CD4-positive, alpha-beta T cell treated with Interferon alpha-2 for 1 hour (primary cell): ENCODE results near the gene LYZL1.
"Not testable (repeated sequence)": the region's sequence is repeated elsewhere in the genome, so short reads cannot be mapped to it uniquely, and the experiment has no call there.

ENCODE experiments used
- DNase-seq, 2 donors: peaks; one replicate each; pipeline ENCODE4 v3.0.0-alpha.2; 2020 to 2022

LYZL1 gene

DNA sequence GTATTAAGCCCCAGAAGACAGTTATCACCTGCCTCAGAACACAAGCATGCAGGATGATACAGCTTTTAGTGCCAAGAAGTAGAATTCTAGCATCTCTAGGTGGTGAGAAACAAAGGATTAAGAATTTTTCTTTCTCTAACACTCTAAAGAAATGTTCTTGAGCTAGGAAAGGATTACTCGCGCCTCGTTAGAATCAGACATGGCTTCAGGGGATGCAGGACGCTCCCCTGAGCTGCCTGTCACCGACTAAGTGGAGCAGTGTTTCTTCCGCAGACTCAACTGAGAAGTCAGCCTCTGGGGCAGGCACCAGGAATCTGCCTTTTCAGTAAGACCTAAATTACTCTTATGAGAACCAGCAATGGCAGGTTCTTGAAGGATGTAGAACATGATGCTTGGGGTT is at the start of gene LYZL1:
LYZL1 (plus strand) TSS at position 165 of the 400 bp plus-strand sequence. CDS start 2,798 bp downstream, outside the sequence.
- DNase-seq, result not testable (repeated sequence)

DNA sequence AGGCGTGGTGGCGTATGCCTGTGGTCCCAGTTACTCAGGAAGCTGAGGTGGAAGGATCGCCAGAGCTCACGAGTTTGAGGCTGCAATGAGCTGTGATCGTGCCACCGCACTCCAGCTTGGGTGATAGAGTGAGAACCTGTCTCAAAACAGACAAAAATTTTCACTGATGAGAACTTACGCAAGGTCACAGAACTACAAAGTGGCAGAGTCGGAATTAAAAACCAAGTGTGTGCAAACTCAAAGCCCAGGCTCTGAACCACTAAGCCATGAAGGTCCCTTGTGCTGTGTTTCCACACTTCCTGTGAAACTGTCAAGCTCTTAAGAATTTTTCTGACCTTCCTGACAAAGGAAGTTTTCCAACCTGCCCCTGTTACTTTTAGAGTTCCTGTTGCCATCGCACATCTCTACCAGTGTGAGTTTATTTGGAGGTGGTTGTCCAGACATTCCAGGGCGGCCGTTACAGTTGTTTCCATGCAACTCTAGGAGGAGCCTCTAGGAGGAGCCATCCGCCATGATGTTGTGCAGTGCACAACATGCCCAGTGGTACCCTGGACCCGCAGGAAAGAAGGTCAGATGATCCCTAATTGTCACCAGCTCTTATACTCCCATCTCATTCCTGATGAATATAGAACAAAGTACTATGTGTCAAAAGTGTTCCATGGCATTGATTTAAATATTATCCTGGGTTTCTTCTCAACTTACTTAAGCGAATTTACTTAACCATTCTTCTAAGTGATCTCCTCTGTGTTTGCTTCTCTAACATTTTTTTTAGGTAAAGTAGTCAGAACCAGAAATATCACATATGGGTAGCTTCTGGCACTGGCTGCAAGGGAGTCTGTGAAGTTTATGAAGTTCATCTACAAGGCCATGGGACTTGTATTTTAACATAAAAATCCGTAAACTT is 49.0 kb upstream of the LYZL1 start:
- DNase-seq, result no peak

DNA sequence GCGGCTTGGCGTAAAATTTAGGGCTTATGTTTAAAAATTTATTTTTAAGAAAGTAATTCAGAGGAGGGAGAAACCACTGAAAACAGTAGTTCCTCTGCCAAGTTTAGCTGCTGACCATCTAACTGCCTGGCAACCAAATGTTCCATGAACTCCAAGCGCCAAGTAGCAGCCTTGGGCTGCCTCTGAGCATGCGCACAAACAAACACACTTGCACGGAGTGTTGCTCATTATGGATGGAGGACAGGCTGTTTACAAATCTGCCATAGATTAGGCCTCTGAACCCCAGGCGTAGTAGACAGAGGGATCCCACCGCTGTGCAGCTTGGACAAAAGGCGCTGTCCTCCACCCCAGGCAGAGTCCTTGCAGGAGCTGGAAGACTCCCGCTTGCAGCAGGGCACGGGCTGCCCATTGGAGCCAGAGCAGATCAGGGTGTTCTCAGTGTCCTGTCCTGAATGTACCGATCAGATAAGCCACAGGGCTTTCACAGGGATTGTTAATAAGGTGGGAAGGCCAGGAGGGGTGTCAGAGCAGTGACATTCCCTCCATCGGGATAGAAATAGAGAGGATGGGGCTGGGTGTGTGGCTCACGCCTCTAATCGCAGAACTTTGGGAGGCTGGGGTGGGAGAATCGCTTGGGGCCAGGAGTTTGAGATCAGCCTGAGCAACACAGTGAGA is 47.7 kb upstream of the LYZL1 start:
- no peak for DNase-seq

DNA sequence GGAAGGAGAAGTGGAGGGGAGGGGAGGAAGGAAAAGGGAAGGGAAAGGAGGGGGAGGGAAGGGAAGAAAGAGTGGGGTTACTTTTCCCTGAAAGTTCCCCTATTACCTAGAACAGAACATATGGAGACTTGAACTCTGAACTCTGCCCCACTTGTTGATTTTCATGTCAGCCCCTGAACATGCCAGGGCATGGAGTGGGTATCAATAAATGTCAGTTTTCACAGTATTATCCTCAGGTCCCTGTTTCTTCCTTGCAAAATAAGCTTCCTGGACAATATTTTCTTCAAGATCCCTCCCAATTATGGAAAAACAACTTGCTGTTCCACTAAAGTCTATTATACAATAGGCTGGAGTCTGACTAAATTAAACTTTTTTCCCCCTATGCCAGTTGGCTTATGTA is 46.9 kb upstream of the LYZL1 start:
- no peak for DNase-seq

DNA sequence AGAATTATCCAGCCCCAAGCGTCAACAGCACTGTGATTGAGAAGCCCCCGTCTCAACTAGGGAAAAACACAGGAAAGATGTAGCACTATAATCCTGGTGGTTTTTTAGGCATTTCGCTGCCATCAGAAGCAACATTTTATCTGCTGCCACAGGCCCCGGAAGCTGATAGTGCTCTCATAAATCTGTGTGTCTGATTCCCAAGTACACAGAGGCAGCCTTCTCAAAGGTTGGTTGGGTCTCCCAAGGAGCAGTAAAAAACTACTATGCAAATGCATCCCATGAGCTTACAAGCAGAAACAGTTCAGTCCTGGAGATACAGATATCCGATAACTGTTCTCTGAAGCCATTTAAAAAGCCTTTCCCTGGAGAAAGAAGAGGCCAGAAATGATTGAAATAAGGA is 45.8 kb upstream of the LYZL1 start:
- DNase-seq, result no peak

DNA sequence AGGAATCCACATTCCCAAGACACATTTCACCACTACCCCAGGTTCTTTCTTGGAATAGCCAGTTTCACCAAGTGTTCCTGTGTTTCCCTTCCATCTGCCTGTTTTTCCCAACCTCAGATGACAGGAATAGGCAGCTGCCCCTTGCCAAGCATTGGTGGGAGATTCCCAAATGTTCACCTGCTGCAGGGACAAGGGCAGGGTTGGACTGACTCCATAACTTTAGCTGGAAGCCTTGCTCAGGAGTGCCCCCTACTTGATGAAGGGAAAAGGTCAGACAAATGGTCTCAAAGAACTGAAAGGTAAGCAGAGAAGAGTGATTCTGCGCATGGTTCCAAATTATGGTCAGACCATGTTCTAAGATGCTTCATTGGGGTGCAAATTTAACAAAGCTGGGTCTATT is 45.1 kb upstream of the LYZL1 start:
- DNase-seq, result no peak

DNA sequence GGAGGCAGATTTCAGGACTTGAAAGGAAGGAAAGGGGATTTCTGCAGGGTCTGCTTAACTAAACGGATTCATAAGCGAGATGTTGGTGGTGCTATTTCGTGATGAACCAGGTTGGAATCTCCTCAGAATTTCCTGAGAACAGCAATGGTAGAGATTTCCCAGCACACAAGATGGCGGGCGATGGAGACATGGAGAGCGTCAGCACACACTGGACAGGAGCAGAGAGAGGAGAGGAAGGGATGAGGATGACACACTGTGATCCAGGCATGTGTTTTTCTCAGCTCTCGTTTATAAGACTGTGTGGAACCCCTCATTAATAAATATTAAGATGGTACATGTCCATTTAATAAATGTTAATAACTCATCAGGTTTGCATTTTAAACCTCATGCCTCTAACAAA is 43.9 kb upstream of the LYZL1 start:
- DNase-seq, result no peak

DNA sequence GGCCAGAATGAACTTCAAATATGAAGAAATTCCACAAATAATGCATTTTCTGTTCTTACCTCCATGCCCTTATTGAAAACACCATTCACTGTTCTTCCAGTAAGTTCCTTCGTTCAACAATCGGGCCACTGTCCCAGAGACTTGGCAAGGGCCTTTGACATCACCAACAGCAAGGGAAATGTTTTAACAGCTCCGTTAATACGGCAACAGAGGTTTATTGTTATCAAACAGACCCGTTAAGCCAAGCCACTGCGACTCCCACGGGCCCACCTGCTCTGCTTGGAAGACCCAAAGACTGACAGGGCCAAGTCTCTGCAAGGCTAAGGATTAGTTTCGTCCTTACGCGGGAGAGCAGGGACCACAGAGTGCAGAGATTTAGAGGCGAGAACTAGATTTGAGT is 43.4 kb upstream of the LYZL1 start:
- DNase-seq, result no peak

DNA sequence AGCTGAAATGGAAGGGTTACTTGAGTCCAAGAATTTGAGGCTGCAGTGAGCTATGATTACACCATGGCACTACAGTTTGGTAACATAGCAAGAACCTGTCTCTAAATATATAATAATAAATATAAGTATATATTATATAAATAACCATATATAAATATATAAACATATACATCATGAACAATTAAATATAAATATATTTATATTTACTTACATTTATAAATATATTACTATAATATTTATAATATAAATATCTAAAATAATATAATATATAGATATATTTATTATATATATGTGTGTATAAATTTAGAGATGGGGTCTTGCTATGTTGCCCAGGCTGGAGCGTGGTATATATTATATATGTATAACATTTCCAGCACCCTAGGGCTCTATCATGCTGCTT is 42.4 kb upstream of the LYZL1 start:
- DNase-seq, result no peak

DNA sequence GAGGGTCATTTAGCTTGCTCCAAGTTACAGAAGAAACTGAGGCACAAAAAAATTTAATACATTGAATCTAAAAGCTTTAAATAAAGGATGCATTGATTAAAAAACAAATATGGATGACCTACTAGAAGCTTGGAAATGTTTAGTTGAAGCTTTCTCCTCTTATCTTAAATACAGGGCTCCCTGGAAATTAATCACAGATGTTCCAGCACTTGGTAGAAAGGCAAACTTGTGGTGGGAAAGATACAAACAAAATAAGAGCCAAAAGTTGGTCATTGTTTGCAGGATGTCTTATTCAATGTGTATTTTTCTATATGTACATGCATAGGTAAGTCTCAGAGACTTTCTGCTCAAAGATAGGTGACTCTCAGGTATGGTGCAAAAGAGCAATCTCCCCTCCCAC is 40.7 kb upstream of the LYZL1 start:
- no peak for DNase-seq

DNA sequence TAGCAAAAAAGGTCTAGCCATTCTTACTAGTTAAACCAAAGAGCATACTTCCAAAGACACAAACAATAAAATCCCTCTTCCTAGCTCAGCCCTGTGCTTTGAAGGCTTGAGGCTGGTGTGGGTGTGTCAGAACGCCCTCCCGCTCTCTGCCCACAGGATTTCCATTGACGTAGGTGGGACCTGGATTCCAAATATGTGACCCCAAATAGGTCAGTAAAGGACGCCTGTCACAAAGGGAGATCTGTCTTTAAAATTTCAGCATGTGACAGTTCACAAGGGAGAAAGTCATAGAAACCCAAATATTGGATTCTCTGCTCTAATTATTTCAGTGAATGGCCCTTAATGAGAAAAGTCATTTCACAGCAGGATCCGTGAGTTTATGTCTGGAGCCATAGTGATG is 39.9 kb upstream of the LYZL1 start:
- DNase-seq, result no peak

DNA sequence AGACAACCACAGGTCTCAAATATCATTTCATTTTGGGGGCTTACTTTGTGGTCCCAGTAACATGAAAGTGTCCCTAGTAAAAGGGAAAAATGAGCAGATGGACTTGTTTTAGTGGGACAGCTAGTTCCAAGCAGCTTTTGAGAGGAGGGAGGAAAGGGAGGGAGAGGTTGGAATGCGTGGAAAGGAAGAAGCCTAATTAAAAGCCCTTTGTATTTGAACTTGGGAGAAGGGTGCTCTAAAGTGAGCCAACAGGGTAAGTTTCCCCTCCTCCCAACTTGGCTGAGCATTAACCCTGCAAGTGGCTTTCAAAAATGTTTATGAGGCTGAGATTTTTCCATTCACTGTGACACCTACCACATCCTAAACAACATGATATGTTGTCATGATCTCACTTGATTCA is 38.8 kb upstream of the LYZL1 start:
- DNase-seq, result no peak

DNA sequence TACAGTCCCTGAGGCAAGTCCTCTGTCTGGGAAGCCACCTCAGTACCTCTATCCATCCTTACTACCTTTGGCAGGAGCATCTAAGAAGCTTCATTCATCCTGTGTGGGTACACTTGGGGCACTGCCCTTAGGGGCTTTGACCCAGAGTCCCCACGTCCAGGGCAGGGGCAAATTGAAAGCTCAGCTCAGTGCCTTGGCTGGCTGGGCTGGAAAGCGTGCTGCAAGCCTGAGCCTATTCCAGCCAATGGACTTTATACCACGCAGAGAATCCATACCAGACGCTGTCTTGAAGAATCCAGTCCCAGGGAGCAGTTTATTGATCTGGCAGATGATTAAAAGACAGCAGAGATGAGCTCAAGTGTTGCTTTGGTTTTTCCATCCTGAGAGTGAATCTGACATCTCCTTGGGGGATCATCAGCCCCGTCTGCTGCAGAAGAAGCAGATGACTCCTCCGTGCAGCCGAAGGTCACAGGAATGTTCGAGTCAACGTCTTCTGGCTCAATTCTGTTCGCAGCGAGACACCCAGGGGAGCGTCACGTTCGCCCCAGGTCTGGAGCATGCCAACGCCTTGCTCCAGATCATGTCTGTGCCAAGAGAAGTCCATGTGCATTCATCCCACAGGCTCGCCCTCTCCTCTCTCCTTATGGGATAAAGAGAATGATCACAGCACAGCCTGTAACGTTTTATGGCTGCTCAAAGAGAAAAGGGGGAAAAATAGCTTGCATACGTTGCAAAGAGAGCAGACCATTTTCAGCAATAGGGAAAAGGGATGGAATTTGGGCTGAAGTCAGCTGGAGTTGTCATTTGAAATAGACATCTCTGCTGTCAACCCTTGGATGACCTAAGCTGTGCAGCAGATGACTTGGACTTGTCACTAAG is 35.8 kb upstream of the LYZL1 start:
- DNase-seq, result no peak

DNA sequence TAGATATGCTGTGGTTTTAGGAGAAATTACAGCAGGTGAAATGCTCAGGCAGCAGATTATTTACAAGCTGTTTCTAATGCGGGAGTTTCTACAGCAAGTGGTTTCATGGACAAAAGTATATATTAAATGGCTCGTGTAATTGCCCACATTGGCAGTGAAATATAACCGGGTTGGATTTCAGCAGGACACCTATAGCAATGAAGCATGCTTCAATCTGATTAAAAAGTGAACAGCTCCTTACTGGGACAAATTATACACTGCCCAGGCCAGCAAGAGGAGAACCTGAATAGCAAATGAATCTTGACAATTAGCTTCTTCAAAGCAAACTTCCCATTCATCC is 35.2 kb upstream of the LYZL1 start:
- no peak for DNase-seq

DNA sequence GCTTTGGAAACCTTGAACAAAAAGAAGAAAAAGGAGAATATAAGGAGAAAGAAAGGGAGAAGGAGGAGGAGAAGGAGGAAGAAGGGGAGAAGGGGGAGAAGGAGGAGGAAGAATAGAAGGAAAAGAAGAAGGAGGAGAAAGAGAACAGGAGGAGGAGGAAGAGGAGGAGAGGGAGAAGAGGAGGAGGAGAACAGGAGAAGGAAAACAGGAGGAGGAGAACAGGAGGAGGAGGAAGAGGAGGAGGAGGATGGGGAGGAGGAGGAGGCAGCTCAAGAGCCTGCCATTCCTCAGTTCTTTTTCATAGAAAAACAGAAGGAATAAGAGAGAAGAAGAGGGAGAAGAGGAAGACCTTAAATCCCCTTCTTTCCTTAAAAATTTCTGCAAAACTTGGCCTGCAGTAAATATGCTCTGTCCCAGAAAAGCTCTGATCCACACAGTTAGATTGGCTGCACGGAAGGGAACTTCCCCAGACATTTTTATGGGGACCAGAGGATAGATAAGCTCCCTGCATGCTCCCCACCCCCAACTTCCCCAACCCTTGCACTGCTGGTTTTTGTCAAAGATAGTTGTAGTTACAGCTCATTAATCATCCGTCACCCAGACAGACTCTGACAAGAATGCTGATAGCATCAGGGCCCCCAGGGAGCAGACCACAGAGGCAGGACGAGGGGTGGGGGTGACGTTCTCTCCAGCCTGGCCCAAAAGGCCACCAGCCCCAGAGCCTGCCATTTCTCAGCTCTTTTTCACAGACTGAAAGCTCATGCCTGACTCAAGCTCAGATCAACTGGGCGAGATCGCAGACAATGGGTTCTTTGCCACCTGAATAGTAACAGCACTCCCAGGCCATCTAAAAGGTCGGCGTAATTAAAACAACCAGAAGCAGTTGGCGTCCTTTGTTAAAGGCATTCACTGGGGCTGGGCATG is 34.5 kb upstream of the LYZL1 start:
- DNase-seq, result no peak

DNA sequence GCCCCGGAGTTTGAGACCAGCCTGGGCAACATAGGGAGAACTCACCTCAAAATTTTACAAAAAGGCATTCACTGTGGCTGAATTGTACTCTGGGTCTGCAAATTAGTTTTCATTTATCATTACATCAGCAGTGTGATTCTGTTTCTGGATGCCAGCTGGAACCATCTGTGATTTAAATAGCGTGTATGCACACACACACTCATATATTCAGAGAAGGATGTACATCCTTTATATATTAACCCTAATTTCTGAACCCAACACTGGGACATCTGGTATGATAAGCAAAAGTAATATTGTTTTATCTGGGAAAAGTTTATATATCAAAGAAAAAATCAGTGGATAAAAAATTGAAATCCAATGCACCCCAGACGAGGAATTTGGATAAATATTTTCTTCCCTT is 33.8 kb upstream of the LYZL1 start:
- no peak for DNase-seq

DNA sequence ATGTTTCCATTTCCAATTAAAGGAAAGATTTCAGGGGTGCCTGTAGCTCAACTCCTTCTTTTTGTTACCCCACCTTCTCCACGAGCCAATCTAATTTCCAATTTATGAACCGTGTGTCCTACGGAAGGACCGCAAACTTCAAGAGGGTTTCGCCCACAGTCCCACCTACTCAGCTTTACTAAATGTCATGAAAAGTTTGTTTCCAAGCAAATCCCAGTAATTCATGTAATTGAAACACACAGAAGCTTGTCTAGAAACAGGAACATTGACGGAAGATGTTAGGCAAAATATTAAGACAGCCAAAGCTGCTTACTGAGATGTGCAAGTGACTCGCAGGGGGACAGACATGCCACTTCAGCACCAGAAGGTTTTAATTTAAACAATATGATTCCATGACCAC is 32.9 kb upstream of the LYZL1 start:
- DNase-seq, result no peak

DNA sequence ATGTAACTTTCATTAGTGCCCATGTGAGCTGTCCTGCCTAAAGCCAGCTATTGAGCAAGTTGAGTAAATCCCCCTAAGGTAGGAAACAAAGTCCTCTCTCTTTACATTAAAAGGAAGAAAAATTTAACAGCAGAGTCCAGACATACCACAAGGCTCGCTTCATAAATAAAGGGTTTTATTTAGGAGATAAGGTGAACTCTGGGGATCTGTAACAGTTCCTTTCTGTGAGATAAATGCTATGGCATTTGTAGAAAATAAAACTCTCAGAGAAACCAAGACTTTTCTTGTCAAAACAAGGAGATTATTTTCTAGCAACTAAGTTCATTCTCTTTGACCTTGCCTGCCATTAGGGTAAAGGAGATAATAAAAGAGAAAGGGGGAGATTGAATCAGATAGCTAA is 32.3 kb upstream of the LYZL1 start:
- DNase-seq, result no peak

DNA sequence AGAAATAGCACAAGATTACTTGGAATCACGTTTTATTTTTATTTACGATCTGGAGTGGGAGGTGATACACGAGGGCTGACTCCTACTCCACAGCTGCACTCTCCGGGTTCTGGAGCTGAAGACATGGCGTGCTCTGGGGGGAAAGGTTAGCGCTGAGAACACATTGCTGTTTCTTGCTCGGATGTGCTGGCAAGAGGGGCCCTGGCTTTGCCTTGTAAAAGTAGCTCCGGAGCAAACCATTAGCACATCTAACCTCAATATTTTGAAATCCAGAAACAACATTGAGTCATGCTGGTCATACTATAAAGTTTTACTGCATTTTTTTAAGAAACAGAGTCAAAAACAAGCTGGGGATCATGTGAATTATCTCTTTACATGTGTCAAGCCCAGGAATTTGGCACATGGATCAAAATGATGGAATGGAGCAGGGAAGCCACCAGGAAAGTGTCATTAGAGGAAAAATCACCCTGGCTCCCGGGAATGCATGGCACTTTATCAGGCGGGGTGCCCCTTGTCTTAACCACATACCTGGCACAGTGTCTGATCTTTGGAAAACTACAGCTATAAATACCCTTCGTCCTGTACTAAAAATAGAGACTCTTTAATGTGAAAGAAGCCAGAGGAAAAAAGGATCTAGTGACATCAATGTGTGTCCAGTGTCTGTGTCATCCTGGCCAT is 31.6 kb upstream of the LYZL1 start:
- no peak for DNase-seq

DNA sequence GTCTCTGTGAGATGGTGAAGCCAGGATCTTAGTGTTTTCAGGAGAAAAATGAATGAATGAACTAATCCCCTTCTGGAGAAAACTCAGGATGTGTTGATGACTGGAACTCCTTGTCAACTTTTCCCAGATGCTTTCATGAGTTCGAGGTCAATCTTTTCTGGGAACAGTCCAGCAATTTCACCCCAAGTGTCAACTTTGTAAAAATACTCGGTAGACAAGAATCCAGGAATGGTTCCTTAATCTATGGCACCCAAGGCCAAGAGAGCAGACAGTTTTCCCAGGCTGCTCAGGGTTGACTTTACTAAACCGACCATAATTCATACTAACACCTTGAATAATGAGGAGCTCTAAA is 31.1 kb upstream of the LYZL1 start:
- no peak for DNase-seq

DNA sequence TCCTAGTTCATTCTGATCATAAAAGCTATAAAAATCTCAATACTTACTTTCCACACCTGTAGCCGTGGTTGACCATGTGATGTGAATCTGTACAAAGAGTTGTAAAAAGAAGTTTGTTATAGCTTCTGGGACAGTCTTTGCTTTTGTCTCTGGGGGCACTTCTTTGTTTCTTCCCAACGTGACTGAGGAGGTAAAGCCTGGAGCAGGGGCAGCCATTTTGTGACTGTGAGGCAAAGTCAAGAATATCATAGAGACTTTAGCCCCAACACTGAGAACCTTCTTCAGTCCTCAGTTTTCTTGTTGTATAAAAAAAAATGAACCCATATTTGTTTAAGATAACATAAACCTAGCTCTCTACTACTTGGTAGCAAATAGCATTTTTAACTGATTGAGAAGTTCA is 29.4 kb upstream of the LYZL1 start:
- DNase-seq, result no peak

DNA sequence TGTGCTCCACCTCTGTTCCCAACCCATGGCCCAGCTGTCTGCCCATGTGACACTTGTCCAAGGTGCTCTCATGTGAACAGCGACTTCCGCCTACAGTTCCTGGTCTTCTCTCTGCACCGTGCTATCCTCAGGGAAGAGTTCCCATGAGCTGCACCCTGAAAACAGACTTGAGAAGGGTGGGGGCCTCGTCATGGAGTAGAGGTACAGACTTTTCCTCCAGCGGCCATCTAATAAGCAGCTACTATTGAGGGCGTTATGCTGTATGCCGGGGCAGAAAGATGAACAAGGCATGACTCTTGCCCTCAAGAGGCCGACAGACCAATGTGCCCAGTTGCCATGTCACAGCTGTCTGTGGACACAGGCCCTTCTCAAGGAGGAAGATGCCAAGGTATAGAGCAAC is 25.4 kb upstream of the LYZL1 start:
- no peak for DNase-seq
